Endothelial cell of umbilical vein (primary cell): ENCODE measurements around the gene ANO1. TPM values are rescaled to one million over a fixed set of nuclear protein-coding genes. Genes with fewer than 3 reads are reported as not detected.

Experiments used
- BruUV-seq: library from RNA; stranded (reverse); fragments of 400-500 nt; replicated peaks from 2 replicates; lab custom pipeline; 2021; lab: Mats Ljungman, UMichigan
- CTCF ChIA-PET: fragments of 300-600, 350-600 bp; sonication (Branson Sonifier 250); formaldehyde crosslinking; loops from one replicate; lab custom pipeline; 2021; ENCODE audit warnings: antibody characterized with exemption, inconsistent platforms; lab: Charles Lee
- POLR2A ChIA-PET: fragments of 300-600, 350-600 bp; sonication (Branson Sonifier 250); formaldehyde crosslinking; loops from one replicate; lab custom pipeline; 2021; ENCODE audit warnings: antibody characterized with exemption, inconsistent platforms; lab: Charles Lee
- DNase-seq: peaks from one replicate; pipeline ENCODE4 v3.0.0-alpha.2; 2011; ENCODE audit warnings: low read depth, low spot score
- FAIRE-seq: peaks from 2 replicates; lab custom pipeline; 2011; peaks lifted over from hg19 to GRCh38; lab: Jason Lieb, UNC
- H2AFZ ChIP-seq: 2 replicates; pipeline ENCODE4 v1.6.0; 2012; ENCODE audit warnings: low read depth, low read length, control low read depth, inconsistent platforms
- H3K27ac ChIP-seq: 2 replicates; pipeline ENCODE4 v1.5.1; 2011; ENCODE audit warnings: low read depth, mild to moderate bottlenecking, control low read depth, low read length, moderate library complexity; ENCODE audit not compliant: insufficient read depth
- H3K27me3 ChIP-seq, 2 experiments: 2 replicates each; pipeline versions ENCODE4 v1.6.0 to v1.6.1; 2011; ENCODE audit warnings: low read length in 2 of 2, mixed read lengths in 1 of 2; ENCODE audit not compliant: control insufficient read depth in 2 of 2, insufficient read depth in 2 of 2
- H3K36me3 ChIP-seq, 2 experiments: 2 replicates in 1 of 2; 3 replicates in 1 of 2; pipeline ENCODE4 v1.5.1; 2011; ENCODE audit warnings: low read length in 2 of 2, mild to moderate bottlenecking in 1 of 2, moderate library complexity in 1 of 2; ENCODE audit not compliant: control insufficient read depth in 2 of 2, insufficient read depth in 2 of 2; ENCODE audit errors: extremely low read depth in 1 of 2
- H3K4me1 ChIP-seq: 3 replicates; pipeline ENCODE4 v1.5.1; 2011; ENCODE audit warnings: mild to moderate bottlenecking, low read length; ENCODE audit not compliant: control insufficient read depth, insufficient read depth; ENCODE audit errors: extremely low read depth
- H3K4me2 ChIP-seq: 2 replicates; pipeline ENCODE4 v1.6.1; 2011; ENCODE audit warnings: low read length, control low read depth, mixed read lengths; ENCODE audit not compliant: insufficient read depth
- H3K4me3 ChIP-seq, 3 experiments: fragments of 200-600 bp in 1 of 3; sonication (generic), shearing (Covaris generic) in 1 of 3; replicated peaks in 1 of 3; 2 replicates each; pipeline ENCODE4 v1.5.1; 2011 to 2016; ENCODE audit warnings: control low read depth in 3 of 3, low read length in 3 of 3, mild to moderate bottlenecking in 2 of 3, inconsistent platforms in 1 of 3, low read depth in 1 of 3, moderate library complexity in 1 of 3; ENCODE audit not compliant: insufficient read depth in 1 of 3
- H3K79me2 ChIP-seq: 2 replicates; pipeline ENCODE4 v1.6.0; 2012; ENCODE audit warnings: low read length, inconsistent platforms; ENCODE audit not compliant: control insufficient read depth, insufficient read depth
- H3K9ac ChIP-seq: replicated peaks from 2 replicates; pipeline ENCODE3; 2011; ENCODE audit warnings: low read length, control low read depth; ENCODE audit not compliant: insufficient read depth; ENCODE audit errors: extremely low read depth
- H3K9me1 ChIP-seq: replicated peaks from 3 replicates; pipeline ENCODE4 v1.6.0; 2011; ENCODE audit warnings: mild to moderate bottlenecking, low read length; ENCODE audit not compliant: control insufficient read depth, insufficient read depth; ENCODE audit errors: extremely low read depth
- H3K9me3 ChIP-seq: replicated peaks from 2 replicates; pipeline ENCODE4 v1.5.1; 2012; ENCODE audit warnings: low read length, inconsistent platforms; ENCODE audit not compliant: control insufficient read depth, insufficient read depth
- H4K20me1 ChIP-seq: replicated peaks from 2 replicates; pipeline ENCODE3; 2011; ENCODE audit warnings: mild to moderate bottlenecking, low read length; ENCODE audit not compliant: control insufficient read depth, insufficient read depth; ENCODE audit errors: extremely low read depth
- EZH2 ChIP-seq: IDR thresholded peaks from 2 replicates; pipeline ENCODE4 v1.6.1; 2012; ENCODE audit warnings: borderline replicate concordance, low read depth, mild to moderate bottlenecking, moderate library complexity, low read length, inconsistent platforms; ENCODE audit not compliant: severe bottlenecking
- FOS ChIP-seq: IDR thresholded peaks from 2 replicates; pipeline ENCODE4 v1.6.1; 2011; ENCODE audit warnings: mild to moderate bottlenecking, low read length, moderate library complexity, borderline replicate concordance; ENCODE audit not compliant: insufficient read depth
- GATA2 ChIP-seq: IDR thresholded peaks from 2 replicates; pipeline ENCODE4 v1.7.0; 2011; ENCODE audit warnings: low read depth, mild to moderate bottlenecking, moderate library complexity, mixed read lengths, low read length; ENCODE audit not compliant: insufficient read length, insufficient read depth
- JUN ChIP-seq: IDR thresholded peaks from 2 replicates; pipeline ENCODE4 v1.6.1; 2011; ENCODE audit warnings: borderline replicate concordance, low read depth; ENCODE audit not compliant: insufficient read length, insufficient read depth
- MYC ChIP-seq: IDR thresholded peaks from one replicate; pipeline ENCODE4 v1.6.1; 2011; ENCODE audit warnings: mild to moderate bottlenecking, low read depth, low read length
- POLR2A ChIP-seq: IDR thresholded peaks from 2 replicates; pipeline ENCODE4 v1.6.1; 2012; ENCODE audit warnings: low read depth, mild to moderate bottlenecking, control low read depth, low read length
- POLR2AphosphoS5 ChIP-seq: IDR thresholded peaks from 2 replicates; pipeline ENCODE4 v1.6.1; 2012; ENCODE audit warnings: low read depth, mild to moderate bottlenecking, control low read depth, low read length, moderate library complexity; ENCODE audit not compliant: insufficient read depth
- dilution Hi-C: fragments of 300-500 bp; cut with MboI; formaldehyde crosslinking; loops from one replicate; pipeline ENCODE4 v1.15.0; 2019; ENCODE audit warnings: low sequenced_read_pairs; ENCODE audit not compliant: extremely low pct_ligation_motif_present
- intact Hi-C: fragments of 100-400 bp; cut with micrococcal nuclease; formaldehyde crosslinking; loops from one replicate; pipeline ENCODE4 v1.10.0; 2022
- polyA plus RNA-seq, 4 experiments: library from polyadenylated mRNA; depleted of rRNA in 3 of 4; stranded (reverse) in 3 of 4; unstranded in 1 of 4; fragments of >200 nt; gene quantifications; 2 replicates each; pipeline versions ENCODE4 v1.2.1 to v1.2.3, GENCODE V29; 2011 to 2012; ENCODE audit warnings: missing spikeins in 1 of 4
- total RNA-seq: library from RNA; stranded (reverse); gene quantifications from 2 replicates; pipeline ENCODE4 v1.2.3, GENCODE V29; 2021
- TF ChIP-seq, protein P1 (sequence below): IDR thresholded peaks from 2 replicates; pipeline ENCODE4 v1.6.1; 2011; ENCODE audit not compliant: insufficient read depth, insufficient read length
- TF ChIP-seq, protein P2 (sequence below), 2 donors: IDR thresholded peaks; 1 replicate in 1 of 2; 2 replicates in 1 of 2; pipeline ENCODE4 v1.5.1; 2011; ENCODE audit warnings: low read length in 2 of 2, mild to moderate bottlenecking in 2 of 2, moderate library complexity in 2 of 2, control low read depth in 1 of 2, inconsistent platforms in 1 of 2, low read depth in 1 of 2; ENCODE audit not compliant: insufficient read depth in 1 of 2; ENCODE audit errors: extremely low read depth in 1 of 2

Gene ANO1
- total and polyA plus RNA-seq, 2 donors (not counting 3 experiments of a cell fraction or from before 2014, with no cell fraction given): 0.03 to 0.40 TPM

DNA sequence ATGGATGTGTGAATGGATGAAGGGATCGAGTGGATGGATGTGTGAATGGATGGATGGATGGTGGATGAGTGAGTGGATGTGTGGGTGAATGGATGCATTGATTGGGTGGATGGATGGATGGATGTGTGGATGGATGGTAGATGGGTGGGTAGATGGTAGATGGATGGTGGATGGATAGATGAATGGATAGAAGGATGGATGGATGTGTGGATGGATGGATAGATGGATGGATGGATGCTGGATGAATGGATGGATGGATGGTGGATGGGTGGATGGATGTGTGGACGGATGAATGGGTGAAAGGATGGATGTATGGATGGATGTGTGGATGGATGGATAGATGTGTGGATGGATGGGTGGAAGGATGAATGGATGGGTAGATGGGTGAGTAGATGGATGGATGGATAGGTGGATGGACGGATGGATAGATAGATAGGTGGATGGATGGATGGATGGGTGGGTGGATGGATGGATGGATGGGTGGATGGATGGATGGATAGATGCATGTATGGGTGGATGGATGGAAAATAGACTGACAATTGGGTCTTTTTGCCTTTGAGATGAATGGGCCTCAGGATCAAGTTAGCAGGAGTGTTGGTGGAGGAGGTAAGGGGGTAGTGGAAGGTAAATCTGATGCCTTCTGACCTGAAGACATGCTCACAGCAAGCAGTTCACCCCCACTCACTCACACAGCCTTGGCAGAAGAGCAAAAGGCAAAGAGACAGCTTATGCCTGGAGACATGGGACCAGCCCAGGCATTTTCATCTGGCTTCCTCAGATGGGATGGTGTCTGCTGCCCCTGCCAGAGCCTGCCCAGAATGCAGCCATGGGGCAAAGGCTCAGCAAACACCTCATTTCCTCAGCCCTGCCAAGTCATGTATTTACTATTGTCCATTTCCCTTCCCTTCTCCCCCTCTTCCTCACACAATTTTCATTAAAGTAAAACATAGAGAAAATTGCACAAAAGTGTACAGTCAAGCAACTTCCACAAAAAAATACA, 117.0 kb downstream of the ANO1 start:
- POLR2A ChIA-PET: no interaction called here
- intact Hi-C loops (loop anchor here (5.0 to 10.0 kb wide), 2 partner anchors 480 to 508 kb away; no protein-coding TSS in a partner anchor), dilution Hi-C loops (loop anchor here (25.0 kb wide), 1 partner anchor 283 kb away; no protein-coding TSS in a partner anchor)
- H3K9me3 ChIP-seq: no peaks in the 10 kb centered on the region
- H4K20me1 ChIP-seq: no peaks in the 10 kb centered on the region
- H3K27ac ChIP-seq: no peak overlapping the region
- FAIRE-seq (no peak), DNase-seq (no peak)
- no peak overlapping the region for H3K4me3 ChIP-seq
- H3K4me2 ChIP-seq: no peak overlapping the region
- H3K36me3 ChIP-seq: no peaks in the 10 kb centered on the region
- H3K9me1 ChIP-seq: no peaks in the 10 kb centered on the region
- BruUV-seq: no TSS peak
- CTCF ChIA-PET: interaction anchor here (1.3 to 5.0 kb wide), 9 partner anchors 8 to 477 kb away, joined by 3 to 70 read pairs (median 5); no protein-coding TSS in a partner anchor
- H2AFZ ChIP-seq: no peak overlapping the region
- H3K4me1 ChIP-seq: no peaks in the 10 kb centered on the region
- no peaks in the 10 kb centered on the region for H3K79me2 ChIP-seq
- H3K27me3 ChIP-seq: no peaks in the 10 kb centered on the region
- TF ChIP-seq GATA2: no peak
- TF ChIP-seq FOS: no peak
- no peak for TF ChIP-seq JUN
- TF ChIP-seq POLR2A: no peak
- TF ChIP-seq MYC: no peak
- TF ChIP-seq, protein P1, sequence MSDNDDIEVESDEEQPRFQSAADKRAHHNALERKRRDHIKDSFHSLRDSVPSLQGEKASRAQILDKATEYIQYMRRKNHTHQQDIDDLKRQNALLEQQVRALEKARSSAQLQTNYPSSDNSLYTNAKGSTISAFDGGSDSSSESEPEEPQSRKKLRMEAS: no peak
- TF ChIP-seq, protein P2, sequence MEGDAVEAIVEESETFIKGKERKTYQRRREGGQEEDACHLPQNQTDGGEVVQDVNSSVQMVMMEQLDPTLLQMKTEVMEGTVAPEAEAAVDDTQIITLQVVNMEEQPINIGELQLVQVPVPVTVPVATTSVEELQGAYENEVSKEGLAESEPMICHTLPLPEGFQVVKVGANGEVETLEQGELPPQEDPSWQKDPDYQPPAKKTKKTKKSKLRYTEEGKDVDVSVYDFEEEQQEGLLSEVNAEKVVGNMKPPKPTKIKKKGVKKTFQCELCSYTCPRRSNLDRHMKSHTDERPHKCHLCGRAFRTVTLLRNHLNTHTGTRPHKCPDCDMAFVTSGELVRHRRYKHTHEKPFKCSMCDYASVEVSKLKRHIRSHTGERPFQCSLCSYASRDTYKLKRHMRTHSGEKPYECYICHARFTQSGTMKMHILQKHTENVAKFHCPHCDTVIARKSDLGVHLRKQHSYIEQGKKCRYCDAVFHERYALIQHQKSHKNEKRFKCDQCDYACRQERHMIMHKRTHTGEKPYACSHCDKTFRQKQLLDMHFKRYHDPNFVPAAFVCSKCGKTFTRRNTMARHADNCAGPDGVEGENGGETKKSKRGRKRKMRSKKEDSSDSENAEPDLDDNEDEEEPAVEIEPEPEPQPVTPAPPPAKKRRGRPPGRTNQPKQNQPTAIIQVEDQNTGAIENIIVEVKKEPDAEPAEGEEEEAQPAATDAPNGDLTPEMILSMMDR (IDR thresholded peaks at IDR 0.05; ENCODE audit: extremely low read depth in 1 of 2, insufficient read depth in 1 of 2, low read depth in 1 of 2, low read length in 2 of 2): no peak
- no peak for TF ChIP-seq POLR2AphosphoS5
- TF ChIP-seq EZH2: no peak
- no peak overlapping the region for H3K9ac ChIP-seq
